Neural cell (in vitro differentiated cells): ENCODE measurements around the gene PCDH15.

Experiments used
- MXI1 ChIP-seq: fragments of 450-650 bp; conservative IDR thresholded peaks from 2 replicates; pipeline ENCODE4 v1.6.1; 2014; ENCODE audit warnings: antibody characterized with exemption, mild to moderate bottlenecking; ENCODE audit not compliant: poor library complexity, severe bottlenecking
- RAD21 ChIP-seq: fragments of 450-650 bp; conservative IDR thresholded peaks from 2 replicates; pipeline ENCODE4 v1.6.1; 2014; ENCODE audit warnings: antibody characterized with exemption, mild to moderate bottlenecking, moderate library complexity
- TF ChIP-seq, protein P1 (sequence below): fragments of 450-650 bp; IDR thresholded peaks from 2 replicates; pipeline ENCODE4 v1.5.1; 2014; ENCODE audit warnings: antibody characterized with exemption, mild to moderate bottlenecking, moderate library complexity; ENCODE audit not compliant: poor library complexity, severe bottlenecking

DNA sequence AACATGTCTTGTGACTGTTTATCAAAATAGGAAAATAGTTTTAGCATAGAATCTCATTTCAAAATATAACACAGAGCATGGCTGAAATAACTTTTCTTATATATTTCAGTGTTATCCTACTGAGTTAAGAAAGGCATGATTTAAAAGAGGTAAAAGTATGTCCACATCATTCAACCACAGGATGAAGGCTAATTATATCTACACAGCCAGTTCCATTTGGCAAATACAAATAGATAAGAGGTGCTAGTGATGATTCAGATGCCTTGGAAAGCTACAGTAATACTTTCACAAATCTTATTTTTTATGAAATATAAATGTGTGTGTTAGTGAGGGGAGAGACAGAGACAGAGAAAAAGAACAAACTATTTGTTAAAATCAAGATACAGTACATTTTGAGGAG, 42.9 kb upstream of the PCDH15 start:
- TF ChIP-seq, protein P1, sequence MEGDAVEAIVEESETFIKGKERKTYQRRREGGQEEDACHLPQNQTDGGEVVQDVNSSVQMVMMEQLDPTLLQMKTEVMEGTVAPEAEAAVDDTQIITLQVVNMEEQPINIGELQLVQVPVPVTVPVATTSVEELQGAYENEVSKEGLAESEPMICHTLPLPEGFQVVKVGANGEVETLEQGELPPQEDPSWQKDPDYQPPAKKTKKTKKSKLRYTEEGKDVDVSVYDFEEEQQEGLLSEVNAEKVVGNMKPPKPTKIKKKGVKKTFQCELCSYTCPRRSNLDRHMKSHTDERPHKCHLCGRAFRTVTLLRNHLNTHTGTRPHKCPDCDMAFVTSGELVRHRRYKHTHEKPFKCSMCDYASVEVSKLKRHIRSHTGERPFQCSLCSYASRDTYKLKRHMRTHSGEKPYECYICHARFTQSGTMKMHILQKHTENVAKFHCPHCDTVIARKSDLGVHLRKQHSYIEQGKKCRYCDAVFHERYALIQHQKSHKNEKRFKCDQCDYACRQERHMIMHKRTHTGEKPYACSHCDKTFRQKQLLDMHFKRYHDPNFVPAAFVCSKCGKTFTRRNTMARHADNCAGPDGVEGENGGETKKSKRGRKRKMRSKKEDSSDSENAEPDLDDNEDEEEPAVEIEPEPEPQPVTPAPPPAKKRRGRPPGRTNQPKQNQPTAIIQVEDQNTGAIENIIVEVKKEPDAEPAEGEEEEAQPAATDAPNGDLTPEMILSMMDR, result no peak
- no peak for TF ChIP-seq MXI1
- no peak for TF ChIP-seq RAD21
